Caco-2 (cell line): ENCODE measurements around the gene ACCS. TPM values are rescaled to one million over a fixed set of nuclear protein-coding genes. Genes with fewer than 3 reads are reported as not detected.

Source experiments
- Bru-seq: library from RNA; stranded (reverse); fragments of 400-500 nt; gene quantifications from one replicate; lab custom pipeline; 2021; lab: Mats Ljungman, UMichigan
- BruChase-seq, 2 experiments: library from RNA; stranded (reverse); fragments of 400-500 nt; gene quantifications; one replicate each; lab custom pipeline; 2021; lab: Mats Ljungman, UMichigan
- BruUV-seq: library from RNA; stranded (reverse); fragments of 400-500 nt; replicated peaks from 2 replicates; lab custom pipeline; 2021; lab: Mats Ljungman, UMichigan
- CTCF ChIA-PET: fragments of 300-600 bp; sonication (Branson Sonifier 250); formaldehyde crosslinking; loops from one replicate; lab custom pipeline; 2022; ENCODE audit warnings: antibody characterized with exemption; lab: Charles Lee
- POLR2A ChIA-PET: fragments of 300-600 bp; sonication (Branson Sonifier 250); formaldehyde crosslinking; loops from one replicate; lab custom pipeline; 2022; ENCODE audit warnings: antibody characterized with exemption; lab: Charles Lee
- DNase-seq, 2 experiments: peaks; one replicate each; pipeline versions ENCODE4 v3.0.0 to v3.0.0-alpha.2; 2020 to 2022
- H3K27me3 ChIP-seq: replicated peaks from 2 replicates; pipeline ENCODE4 v1.6.0; 2011; ENCODE audit warnings: low read length; ENCODE audit not compliant: control insufficient read depth, insufficient read depth
- H3K36me3 ChIP-seq: 2 replicates; pipeline ENCODE4 v1.5.1; 2011; ENCODE audit warnings: low read length; ENCODE audit not compliant: control insufficient read depth, insufficient read depth
- H3K4me1 ChIP-seq: fragments of 250-450 bp; sonication (Bioruptor Pico); 2 replicates; pipeline ENCODE4 v1.5.1; 2020; ENCODE audit warnings: mild to moderate bottlenecking
- H3K4me3 ChIP-seq: 2 replicates; pipeline ENCODE4 v1.5.1; 2011; ENCODE audit warnings: low read depth, mild to moderate bottlenecking, control low read depth, low read length
- H3K9me3 ChIP-seq: fragments of 250-450 bp; sonication (Bioruptor Pico); 2 replicates; pipeline ENCODE4 v1.5.1; 2020; ENCODE audit warnings: mild to moderate bottlenecking, moderate library complexity
- H3K27ac Mint-ChIP-seq: one replicate; pipeline ENCODE4 v1.8.0; 2022; ENCODE audit warnings: mixed read lengths; ENCODE audit not compliant: unreplicated experiment
- H3K27me3 Mint-ChIP-seq: one replicate; pipeline ENCODE4 v1.8.0; 2022; ENCODE audit warnings: mixed read lengths; ENCODE audit not compliant: insufficient read depth, unreplicated experiment
- H3K36me3 Mint-ChIP-seq: one replicate; pipeline ENCODE4 v1.8.0; 2022; ENCODE audit warnings: mild to moderate bottlenecking, mixed read lengths; ENCODE audit not compliant: insufficient read depth, unreplicated experiment
- H3K4me1 Mint-ChIP-seq: one replicate; pipeline ENCODE4 v1.8.0; 2022; ENCODE audit warnings: low read depth, mixed read lengths; ENCODE audit not compliant: unreplicated experiment
- H3K4me3 Mint-ChIP-seq: one replicate; pipeline ENCODE4 v1.8.0; 2022; ENCODE audit warnings: mild to moderate bottlenecking, moderate library complexity, mixed read lengths; ENCODE audit not compliant: unreplicated experiment
- H3K9me3 Mint-ChIP-seq: one replicate; pipeline ENCODE4 v1.8.0; 2022; ENCODE audit warnings: mixed read lengths; ENCODE audit not compliant: unreplicated experiment
- intact Hi-C: fragments of 100-400 bp; cut with micrococcal nuclease; formaldehyde crosslinking; loops from one replicate; pipeline ENCODE4 v1.10.0; 2022; ENCODE audit not compliant: unreplicated experiment
- long read RNA-seq: library from polyadenylated mRNA; stranded (forward); transcript quantifications from one replicate; pipeline ENCODE4 v2.0.0, GENCODE V29; 2022
- total RNA-seq: library from RNA; stranded (reverse); gene quantifications from 2 replicates; pipeline ENCODE4 v1.2.3, GENCODE V29; 2022
- TF ChIP-seq, protein P1 (sequence below), 2 experiments: fragments of 200-600 bp in 1 of 2; IDR thresholded peaks; 1 replicate in 1 of 2; 2 replicates in 1 of 2; pipeline versions ENCODE4 v1.5.1 to v1.8.0; 2011 to 2022; ENCODE audit warnings: antibody characterized with exemption in 1 of 2, control low read depth in 1 of 2, inconsistent platforms in 1 of 2, low read depth in 1 of 2, low read length in 1 of 2, mild to moderate bottlenecking in 1 of 2, moderate library complexity in 1 of 2; ENCODE audit not compliant: insufficient read depth in 1 of 2, severe bottlenecking in 1 of 2, unreplicated experiment in 1 of 2

The ACCS gene, protein sequence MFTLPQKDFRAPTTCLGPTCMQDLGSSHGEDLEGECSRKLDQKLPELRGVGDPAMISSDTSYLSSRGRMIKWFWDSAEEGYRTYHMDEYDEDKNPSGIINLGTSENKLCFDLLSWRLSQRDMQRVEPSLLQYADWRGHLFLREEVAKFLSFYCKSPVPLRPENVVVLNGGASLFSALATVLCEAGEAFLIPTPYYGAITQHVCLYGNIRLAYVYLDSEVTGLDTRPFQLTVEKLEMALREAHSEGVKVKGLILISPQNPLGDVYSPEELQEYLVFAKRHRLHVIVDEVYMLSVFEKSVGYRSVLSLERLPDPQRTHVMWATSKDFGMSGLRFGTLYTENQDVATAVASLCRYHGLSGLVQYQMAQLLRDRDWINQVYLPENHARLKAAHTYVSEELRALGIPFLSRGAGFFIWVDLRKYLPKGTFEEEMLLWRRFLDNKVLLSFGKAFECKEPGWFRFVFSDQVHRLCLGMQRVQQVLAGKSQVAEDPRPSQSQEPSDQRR
- total RNA-seq (19.5 and 24.7 TPM in 2 replicates), Bru-seq, nascent RNA (percentile 71 among the genes with signal in this experiment), BruChase-seq, experiment 1, labeled RNA remaining after a 2-hour chase (percentile 74 among the genes with signal in this experiment), BruChase-seq, experiment 2, labeled RNA remaining after a 6-hour chase (percentile 67 among the genes with signal in this experiment)
- long read RNA-seq, transcript ACCS-201 (15 exons, 2,362 nt): major isoform, 6 of 15 reads
- long read RNA-seq, partial matches to known transcripts: 2 of 15 reads
- long read RNA-seq, other reads (novel, unspliced or antisense): 7 of 15 reads

DNA sequence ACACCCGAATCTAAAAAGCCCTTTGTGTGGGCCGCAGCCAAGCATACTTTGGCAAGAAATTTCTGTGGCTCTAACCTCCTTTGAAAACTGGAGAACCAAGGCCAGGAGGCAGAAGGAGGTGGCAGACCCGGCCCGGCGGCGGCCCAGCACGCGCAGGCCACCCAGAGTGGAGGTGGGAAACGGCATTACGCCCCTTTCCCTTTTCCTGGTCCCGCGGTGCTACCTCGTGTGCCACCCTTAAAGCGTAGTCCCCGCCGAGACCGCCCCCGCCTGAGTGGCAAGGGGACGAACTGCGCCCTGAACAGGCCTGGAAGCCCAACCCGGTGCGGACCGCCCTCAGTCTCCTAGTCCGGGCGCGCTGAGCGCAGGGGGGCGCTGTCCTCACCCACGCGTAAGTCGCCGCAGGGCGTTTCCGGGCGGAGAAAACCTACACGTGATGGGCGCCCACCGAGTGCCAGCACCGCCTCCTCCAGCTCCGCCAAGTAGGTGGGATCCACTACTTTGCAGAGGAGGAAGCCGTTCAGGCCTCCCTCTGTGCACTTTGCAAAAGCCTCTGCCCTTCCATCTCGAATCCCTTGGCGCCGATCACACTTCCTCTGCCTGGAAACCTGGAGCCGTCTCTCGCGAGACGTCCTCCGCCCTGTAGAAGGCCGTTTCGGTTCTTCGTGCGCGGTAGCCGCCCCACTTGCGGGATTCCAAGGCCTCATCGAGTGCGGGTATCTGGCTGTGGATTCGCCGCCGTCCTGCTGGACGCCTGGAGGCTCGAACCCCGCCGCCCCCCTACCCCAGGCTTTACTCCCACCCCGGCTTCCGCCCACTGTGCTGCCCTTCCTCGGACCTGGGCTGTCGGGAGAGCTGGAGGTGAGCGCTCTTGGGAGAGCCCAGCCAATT lies at the start of gene ACCS:
Gene ACCS (plus strand): TSS at position 430 of the 891 bp plus-strand sequence. CDS start 1,358 bp downstream, outside the sequence.
- H3K27ac Mint-ChIP-seq: peak within 1 kb of the TSS; percentile 90
- intact Hi-C loops: loop anchor here (2.0 kb wide), 1 partner anchor 29 kb away; the partner anchor contains the start of gene EXT2
- peaks cover 14% of the 10 kb centered on the region for H3K36me3 Mint-ChIP-seq
- TF ChIP-seq, protein P1, sequence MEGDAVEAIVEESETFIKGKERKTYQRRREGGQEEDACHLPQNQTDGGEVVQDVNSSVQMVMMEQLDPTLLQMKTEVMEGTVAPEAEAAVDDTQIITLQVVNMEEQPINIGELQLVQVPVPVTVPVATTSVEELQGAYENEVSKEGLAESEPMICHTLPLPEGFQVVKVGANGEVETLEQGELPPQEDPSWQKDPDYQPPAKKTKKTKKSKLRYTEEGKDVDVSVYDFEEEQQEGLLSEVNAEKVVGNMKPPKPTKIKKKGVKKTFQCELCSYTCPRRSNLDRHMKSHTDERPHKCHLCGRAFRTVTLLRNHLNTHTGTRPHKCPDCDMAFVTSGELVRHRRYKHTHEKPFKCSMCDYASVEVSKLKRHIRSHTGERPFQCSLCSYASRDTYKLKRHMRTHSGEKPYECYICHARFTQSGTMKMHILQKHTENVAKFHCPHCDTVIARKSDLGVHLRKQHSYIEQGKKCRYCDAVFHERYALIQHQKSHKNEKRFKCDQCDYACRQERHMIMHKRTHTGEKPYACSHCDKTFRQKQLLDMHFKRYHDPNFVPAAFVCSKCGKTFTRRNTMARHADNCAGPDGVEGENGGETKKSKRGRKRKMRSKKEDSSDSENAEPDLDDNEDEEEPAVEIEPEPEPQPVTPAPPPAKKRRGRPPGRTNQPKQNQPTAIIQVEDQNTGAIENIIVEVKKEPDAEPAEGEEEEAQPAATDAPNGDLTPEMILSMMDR (IDR thresholded peaks at IDR 0.05; ENCODE audit: insufficient read depth in 1 of 2, low read depth in 1 of 2, low read length in 1 of 2, severe bottlenecking in 1 of 2, unreplicated experiment in 1 of 2): peak; percentile 91 to 92
- peak within 1 kb of the TSS; percentile 81 for H3K4me3 Mint-ChIP-seq
- no peaks in the 10 kb centered on the region for H3K27me3 ChIP-seq
- no peaks in the 10 kb centered on the region for H3K9me3 ChIP-seq
- BruUV-seq: no TSS peak
- peak; percentile 92 to 95 for DNase-seq
- H3K36me3 ChIP-seq: no peaks in the 10 kb centered on the region; the same call in 1 of the 2 replicates
- ChIA-PET POLR2A (interaction anchor here (0.7 to 1.0 kb wide), 2 partner anchors 28 to 137 kb away, joined by 3 to 4 read pairs; no protein-coding TSS in a partner anchor), CTCF (interaction anchor here (0.8 kb wide), 1 partner anchor 163 kb away, joined by 3 read pairs; no protein-coding TSS in a partner anchor)
- H3K27me3 Mint-ChIP-seq: peaks cover 14% of the 10 kb centered on the region
- peaks cover 4% of the 10 kb centered on the region for H3K4me1 ChIP-seq
- peak within 1 kb of the TSS; percentile 45 for H3K4me3 ChIP-seq
- H3K9me3 Mint-ChIP-seq: no peaks in the 10 kb centered on the region
- H3K4me1 Mint-ChIP-seq: no peaks in the 10 kb centered on the region

DNA sequence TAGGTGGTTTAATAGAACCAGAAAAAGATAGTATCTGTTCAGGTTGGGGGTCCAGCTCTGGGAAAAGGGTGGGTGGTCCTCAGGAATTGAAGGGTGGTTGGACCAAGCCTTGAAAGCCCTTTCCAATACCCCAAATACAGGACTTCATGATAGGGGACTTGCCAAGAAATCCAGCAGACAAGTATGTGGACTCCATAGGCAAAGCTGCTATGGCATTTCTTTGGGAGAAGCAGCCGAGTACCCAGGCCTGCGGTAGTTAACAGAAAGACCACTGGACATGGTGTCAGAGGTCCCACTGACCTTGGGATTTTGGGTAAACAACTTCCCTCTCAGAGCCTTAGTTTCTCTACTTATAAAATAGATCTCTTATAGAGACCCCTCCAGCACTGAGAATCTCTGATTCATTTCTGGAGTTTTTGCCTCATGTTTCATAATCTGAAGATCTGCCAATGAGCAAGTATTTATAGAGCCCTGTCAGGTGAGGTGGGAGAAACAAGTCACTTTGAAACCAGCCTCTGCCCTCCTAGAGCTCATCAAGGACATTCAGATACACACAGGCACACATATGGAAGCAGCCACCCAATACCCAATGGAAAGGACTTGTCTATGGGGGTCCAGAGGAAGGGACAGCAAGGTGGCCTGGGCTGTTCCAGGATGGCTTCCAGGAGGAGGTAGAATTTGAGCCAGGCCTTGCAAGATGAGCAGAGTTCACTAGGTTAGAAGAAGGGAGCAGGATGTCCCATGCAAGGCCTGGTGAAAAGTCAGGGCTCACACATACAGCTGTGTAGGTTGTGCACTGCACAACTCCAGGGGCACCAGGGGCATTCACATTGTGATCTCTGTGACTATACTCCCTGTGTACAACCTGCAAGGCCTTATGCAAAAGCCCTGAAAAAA lies 49.3 kb upstream of the ACCS start:
- Mint-ChIP-seq H3K27ac (no peak overlapping the region), H3K9me3 (peaks cover 9% of the 10 kb centered on the region), H3K4me1 (no peaks in the 10 kb centered on the region), H3K36me3 (no peaks in the 10 kb centered on the region), H3K4me3 (no peak overlapping the region), H3K27me3 (peaks cover 11% of the 10 kb centered on the region)
- CTCF ChIA-PET: no interaction called here
- POLR2A ChIA-PET: no interaction called here
- H3K4me3 ChIP-seq: no peak overlapping the region
- TF ChIP-seq, protein P1 (IDR thresholded peaks at IDR 0.05; ENCODE audit: insufficient read depth in 1 of 2, low read depth in 1 of 2, low read length in 1 of 2, severe bottlenecking in 1 of 2, unreplicated experiment in 1 of 2): no peak
- H3K36me3 ChIP-seq: no peaks in the 10 kb centered on the region
- no peaks in the 10 kb centered on the region for H3K9me3 ChIP-seq
- no peak for DNase-seq
- BruUV-seq: no TSS peak
- H3K27me3 ChIP-seq: no peaks in the 10 kb centered on the region
- intact Hi-C loops: no loop called here
- H3K4me1 ChIP-seq: no peaks in the 10 kb centered on the region
